ENCODE data around the gene POFUT1.

DNA sequence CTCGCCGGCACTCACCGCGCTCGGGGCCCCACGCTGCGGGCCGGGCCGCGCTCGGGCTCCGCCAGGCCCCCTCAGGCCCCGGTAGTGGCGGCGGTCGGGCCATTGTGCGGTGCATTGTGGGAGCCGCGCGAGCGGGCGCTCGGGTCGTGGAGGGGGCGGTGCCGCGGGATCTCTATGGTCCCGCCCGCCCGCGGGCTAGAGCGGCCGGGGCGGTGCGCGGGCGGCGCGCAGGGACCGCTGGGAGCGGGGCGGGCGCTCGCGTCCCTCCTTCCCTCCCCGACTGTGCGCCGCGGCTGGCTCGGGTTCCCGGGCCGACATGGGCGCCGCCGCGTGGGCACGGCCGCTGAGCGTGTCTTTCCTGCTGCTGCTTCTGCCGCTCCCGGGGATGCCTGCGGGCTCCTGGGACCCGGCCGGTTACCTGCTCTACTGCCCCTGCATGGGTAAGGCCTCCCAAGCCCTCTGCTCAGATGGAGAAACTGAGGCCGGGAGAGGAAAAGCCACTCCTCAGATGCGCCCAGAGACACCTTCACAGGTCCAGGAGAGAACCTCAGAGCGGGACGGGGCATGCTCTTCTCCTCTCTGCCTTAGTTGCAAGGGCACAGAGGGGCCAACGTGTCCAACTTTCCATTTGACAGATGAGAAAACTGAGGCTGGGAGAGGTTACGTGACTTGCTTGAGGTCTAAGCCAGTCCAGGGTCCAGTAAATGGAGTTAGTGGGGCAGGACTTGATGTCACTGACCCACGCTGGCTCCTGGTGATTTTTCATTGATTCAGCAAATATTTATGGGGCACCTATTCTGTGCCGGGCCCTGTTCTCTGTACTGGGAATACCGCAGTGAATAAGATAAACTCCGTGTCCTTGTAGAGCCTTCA, at the start of gene POFUT1, which contains the start of gene PLAGL2:
- TF ChIP-seq, protein P1, sequence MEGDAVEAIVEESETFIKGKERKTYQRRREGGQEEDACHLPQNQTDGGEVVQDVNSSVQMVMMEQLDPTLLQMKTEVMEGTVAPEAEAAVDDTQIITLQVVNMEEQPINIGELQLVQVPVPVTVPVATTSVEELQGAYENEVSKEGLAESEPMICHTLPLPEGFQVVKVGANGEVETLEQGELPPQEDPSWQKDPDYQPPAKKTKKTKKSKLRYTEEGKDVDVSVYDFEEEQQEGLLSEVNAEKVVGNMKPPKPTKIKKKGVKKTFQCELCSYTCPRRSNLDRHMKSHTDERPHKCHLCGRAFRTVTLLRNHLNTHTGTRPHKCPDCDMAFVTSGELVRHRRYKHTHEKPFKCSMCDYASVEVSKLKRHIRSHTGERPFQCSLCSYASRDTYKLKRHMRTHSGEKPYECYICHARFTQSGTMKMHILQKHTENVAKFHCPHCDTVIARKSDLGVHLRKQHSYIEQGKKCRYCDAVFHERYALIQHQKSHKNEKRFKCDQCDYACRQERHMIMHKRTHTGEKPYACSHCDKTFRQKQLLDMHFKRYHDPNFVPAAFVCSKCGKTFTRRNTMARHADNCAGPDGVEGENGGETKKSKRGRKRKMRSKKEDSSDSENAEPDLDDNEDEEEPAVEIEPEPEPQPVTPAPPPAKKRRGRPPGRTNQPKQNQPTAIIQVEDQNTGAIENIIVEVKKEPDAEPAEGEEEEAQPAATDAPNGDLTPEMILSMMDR (IDR thresholded peaks at IDR 0.05), result peak in 1 of 5 experiments; percentile 18
- peak; percentile 72 for TF ChIP-seq POLR2A (IDR thresholded peaks at IDR 0.05)
- TF ChIP-seq EP300 (IDR thresholded peaks at IDR 0.05; ENCODE audit: low read depth), result no peak

All from transverse colon (tissue), 3 donors.